AG09309 (cell line): ENCODE results near the gene OR2B2.
"Not testable (repeated sequence)": the region's sequence is repeated elsewhere in the genome, so short reads cannot be mapped to it uniquely, and the experiment has no call there.

Source experiments
- DNase-seq: peaks from one replicate; pipeline ENCODE4 v3.0.0-alpha.2; 2010; ENCODE audit warnings: low read depth
- H3K4me3 ChIP-seq: 2 replicates; pipeline ENCODE4 v1.5.1; 2011; ENCODE audit warnings: mild to moderate bottlenecking, low read depth, low read length, moderate library complexity; ENCODE audit not compliant: control insufficient read depth
- CTCF ChIP-seq: IDR thresholded peaks from 2 replicates; pipeline ENCODE4 v1.5.1; 2011; ENCODE audit warnings: mild to moderate bottlenecking, low read depth, low read length, inconsistent platforms; ENCODE audit not compliant: insufficient read depth, control insufficient read depth; ENCODE audit errors: missing control alignments

The OR2B2 gene

GRCh38 chr6:27931209-27931608 is 19.0 kb upstream of the OR2B2 start:
- DNase-seq = no peak
- TF ChIP-seq CTCF = no peak
- no peak overlapping the region for H3K4me3 ChIP-seq

GRCh38 chr6:27929930-27930329 is 17.7 kb upstream of the OR2B2 start:
- H3K4me3 ChIP-seq, DNase-seq: not testable (repeated sequence)

GRCh38 chr6:27928041-27928440 is 15.8 kb upstream of the OR2B2 start:
- not testable (repeated sequence) for H3K4me3 ChIP-seq, DNase-seq

GRCh38 chr6:27924179-27924578 is 12.0 kb upstream of the OR2B2 start:
- no peak for TF ChIP-seq CTCF
- no peak overlapping the region for H3K4me3 ChIP-seq
- no peak for DNase-seq

GRCh38 chr6:27922949-27923348 is 10.8 kb upstream of the OR2B2 start:
- H3K4me3 ChIP-seq = no peak overlapping the region
- TF ChIP-seq CTCF = no peak
- DNase-seq = no peak

GRCh38 chr6:27908017-27908416 is 4.2 kb downstream of the OR2B2 start:
- no peak for DNase-seq
- no peak for TF ChIP-seq CTCF
- no peak overlapping the region for H3K4me3 ChIP-seq

GRCh38 chr6:27902335-27903314 is 9.6 kb downstream of the OR2B2 start:
- peak overlapping the region; percentile 57 for H3K4me3 ChIP-seq
- peak; percentile 37 for DNase-seq
- no peak for TF ChIP-seq CTCF
